ENCODE data around the gene TRPV6.
A peak's percentile ranks its signal among the peaks of the same experiment; 100 is the strongest.

TRPV6 gene

GRCh38 chr7:142925413-142925812, 39.9 kb upstream of the TRPV6 start:
- H3K4me1 ChIP-seq (ENCODE audit: low read depth, poor library complexity, severe bottlenecking) = no peaks in the 10 kb centered on the region
- no peaks in the 10 kb centered on the region for H3K27me3 ChIP-seq (ENCODE audit: insufficient read depth, low read depth)
- H3K36me3 ChIP-seq (ENCODE audit: insufficient read depth) = no peaks in the 10 kb centered on the region
- 0 out of 2 replicates have a peak, but pooled peaks have one; percentile 16 for TF ChIP-seq CTCF (conservative IDR thresholded peaks at IDR 0.05; ENCODE audit: low read depth, low read length)
- H3K79me2 ChIP-seq (ENCODE audit: insufficient read depth, low read depth) = no peaks in the 10 kb centered on the region
- no peak overlapping the region for H3K27ac ChIP-seq
- no peak overlapping the region for H3K9ac ChIP-seq
- H3K4me3 ChIP-seq (IDR thresholded peaks at IDR 0.05; ENCODE audit: insufficient read depth, low read depth, low read length) = no peak overlapping the region
- H3K4me2 ChIP-seq = no peak overlapping the region
- no peaks in the 10 kb centered on the region for H4K20me1 ChIP-seq (ENCODE audit: insufficient read depth)
- H2AFZ ChIP-seq (ENCODE audit: low read depth) = no peak overlapping the region

DNA sequence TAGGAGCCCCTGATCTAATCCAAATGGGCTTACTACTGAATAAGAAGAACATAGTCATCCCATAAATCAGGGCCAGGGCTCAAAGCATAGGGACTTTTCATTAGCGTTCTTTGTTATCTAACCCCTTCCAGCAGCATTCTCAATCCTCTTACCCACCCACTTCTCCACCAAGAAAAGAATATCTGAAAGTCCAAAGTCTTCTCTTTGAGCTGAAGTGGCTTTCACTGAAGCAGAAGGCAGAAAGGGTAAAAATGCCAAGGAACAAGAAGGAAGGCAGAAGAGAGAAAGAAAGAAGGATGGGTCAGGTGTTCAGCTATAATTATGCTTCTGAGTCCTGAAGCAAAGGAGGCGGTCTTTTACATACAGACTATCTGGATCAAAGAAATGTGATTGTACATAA, 37.8 kb upstream of the TRPV6 start:
- no peaks in the 10 kb centered on the region for H3K27me3 ChIP-seq (ENCODE audit: insufficient read depth, low read depth)
- no peak overlapping the region for H3K4me2 ChIP-seq
- H2AFZ ChIP-seq (ENCODE audit: low read depth) = no peak overlapping the region
- no peaks in the 10 kb centered on the region for H3K4me1 ChIP-seq (ENCODE audit: low read depth, poor library complexity, severe bottlenecking)
- no peak overlapping the region for H3K4me3 ChIP-seq (IDR thresholded peaks at IDR 0.05; ENCODE audit: insufficient read depth, low read depth, low read length)
- H3K9ac ChIP-seq = no peak overlapping the region
- no peak overlapping the region for H3K27ac ChIP-seq
- TF ChIP-seq CTCF (conservative IDR thresholded peaks at IDR 0.05; ENCODE audit: low read depth, low read length) = no peak
- no peaks in the 10 kb centered on the region for H3K79me2 ChIP-seq (ENCODE audit: insufficient read depth, low read depth)
- H4K20me1 ChIP-seq (ENCODE audit: insufficient read depth) = no peaks in the 10 kb centered on the region
- no peaks in the 10 kb centered on the region for H3K36me3 ChIP-seq (ENCODE audit: insufficient read depth)

- no peaks in the 10 kb centered on the region for H4K20me1 ChIP-seq (ENCODE audit: insufficient read depth)
- H3K79me2 ChIP-seq (ENCODE audit: insufficient read depth, low read depth) = no peaks in the 10 kb centered on the region
- no peak for TF ChIP-seq CTCF (conservative IDR thresholded peaks at IDR 0.05; ENCODE audit: low read depth, low read length)
- no peak overlapping the region for H3K27ac ChIP-seq
- no peaks in the 10 kb centered on the region for H3K27me3 ChIP-seq (ENCODE audit: insufficient read depth, low read depth)
- H2AFZ ChIP-seq (ENCODE audit: low read depth) = no peak overlapping the region
- H3K4me1 ChIP-seq (ENCODE audit: low read depth, poor library complexity, severe bottlenecking) = no peaks in the 10 kb centered on the region
- H3K36me3 ChIP-seq (ENCODE audit: insufficient read depth) = no peaks in the 10 kb centered on the region
- H3K4me2 ChIP-seq = no peak overlapping the region
- no peak overlapping the region for H3K9ac ChIP-seq
- no peak overlapping the region for H3K4me3 ChIP-seq (IDR thresholded peaks at IDR 0.05; ENCODE audit: insufficient read depth, low read depth, low read length)
These were observed 34.1 kb upstream of the TRPV6 start for GRCh38 chr7:142919656-142920055.

DNA sequence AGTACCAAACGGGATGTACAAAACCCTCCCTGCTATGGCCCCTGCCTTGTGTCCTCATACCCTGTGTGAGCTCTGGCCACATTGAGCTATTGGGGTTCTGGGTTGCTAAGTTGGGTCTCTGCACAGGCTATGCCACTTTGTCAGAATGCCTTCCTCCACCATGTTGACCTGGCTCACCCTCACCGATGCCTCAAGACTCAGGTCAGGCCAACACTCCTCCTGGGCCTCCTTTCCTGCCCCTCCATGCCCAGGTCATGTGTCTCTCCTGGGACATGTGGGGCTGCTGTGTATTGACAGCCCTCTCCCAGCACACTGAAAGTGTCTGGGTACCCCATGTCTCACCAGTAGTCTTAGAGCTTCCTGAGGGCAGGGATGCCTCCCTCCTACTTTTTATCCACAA, 33.4 kb upstream of the TRPV6 start:
- H3K4me3 ChIP-seq (IDR thresholded peaks at IDR 0.05; ENCODE audit: insufficient read depth, low read depth, low read length) = no peak overlapping the region
- no peak for TF ChIP-seq CTCF (conservative IDR thresholded peaks at IDR 0.05; ENCODE audit: low read depth, low read length)
- H2AFZ ChIP-seq (ENCODE audit: low read depth) = no peak overlapping the region
- H4K20me1 ChIP-seq (ENCODE audit: insufficient read depth) = no peaks in the 10 kb centered on the region
- no peaks in the 10 kb centered on the region for H3K4me1 ChIP-seq (ENCODE audit: low read depth, poor library complexity, severe bottlenecking)
- H3K36me3 ChIP-seq (ENCODE audit: insufficient read depth) = no peaks in the 10 kb centered on the region
- H3K27ac ChIP-seq = no peak overlapping the region
- H3K79me2 ChIP-seq (ENCODE audit: insufficient read depth, low read depth) = no peaks in the 10 kb centered on the region
- no peaks in the 10 kb centered on the region for H3K27me3 ChIP-seq (ENCODE audit: insufficient read depth, low read depth)
- H3K9ac ChIP-seq = no peak overlapping the region
- no peak overlapping the region for H3K4me2 ChIP-seq

Data from KMS-11 (cell line).